Keratinocyte (primary cell): ENCODE data around the gene SYNE2.

Experiments
- EZH2 ChIP-seq: IDR thresholded peaks from one replicate; pipeline ENCODE4 v1.6.1; 2012; ENCODE audit warnings: inconsistent platforms, mild to moderate bottlenecking, low read length, moderate library complexity
- TF ChIP-seq, protein P1 (sequence below), 3 experiments: IDR thresholded peaks in 1 of 3; conservative IDR thresholded peaks in 1 of 3; optimal IDR thresholded peaks in 1 of 3; 2 replicates in 2 of 3; 3 replicates in 1 of 3; pipeline versions ENCODE3 to v1.5.1; 2011; ENCODE audit warnings: low read length in 3 of 3, mild to moderate bottlenecking in 3 of 3, moderate library complexity in 2 of 3, control low read depth in 1 of 3, inconsistent platforms in 1 of 3; ENCODE audit not compliant: insufficient read depth in 2 of 3; ENCODE audit errors: extremely low read depth in 1 of 3

DNA sequence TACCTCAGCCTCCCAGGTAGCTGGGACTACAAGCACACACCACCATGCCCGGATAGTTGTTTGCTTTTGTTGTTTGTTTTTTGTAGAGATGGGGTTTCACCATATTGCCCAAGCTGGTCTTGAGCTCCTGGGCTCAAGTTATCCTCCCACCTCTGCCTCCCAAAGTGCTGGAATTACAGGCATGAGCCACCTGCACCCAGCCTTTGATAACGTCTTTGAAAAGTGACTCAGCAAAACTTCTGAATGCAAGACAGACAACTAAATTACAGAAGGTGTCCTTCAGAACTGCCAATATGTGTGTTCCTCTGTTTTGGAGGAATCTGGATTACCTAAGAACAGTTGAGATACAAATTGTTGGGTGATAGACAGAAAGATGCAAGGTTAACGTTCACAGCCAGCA lies 341.6 kb downstream of the SYNE2 start:
- TF ChIP-seq, protein P1, sequence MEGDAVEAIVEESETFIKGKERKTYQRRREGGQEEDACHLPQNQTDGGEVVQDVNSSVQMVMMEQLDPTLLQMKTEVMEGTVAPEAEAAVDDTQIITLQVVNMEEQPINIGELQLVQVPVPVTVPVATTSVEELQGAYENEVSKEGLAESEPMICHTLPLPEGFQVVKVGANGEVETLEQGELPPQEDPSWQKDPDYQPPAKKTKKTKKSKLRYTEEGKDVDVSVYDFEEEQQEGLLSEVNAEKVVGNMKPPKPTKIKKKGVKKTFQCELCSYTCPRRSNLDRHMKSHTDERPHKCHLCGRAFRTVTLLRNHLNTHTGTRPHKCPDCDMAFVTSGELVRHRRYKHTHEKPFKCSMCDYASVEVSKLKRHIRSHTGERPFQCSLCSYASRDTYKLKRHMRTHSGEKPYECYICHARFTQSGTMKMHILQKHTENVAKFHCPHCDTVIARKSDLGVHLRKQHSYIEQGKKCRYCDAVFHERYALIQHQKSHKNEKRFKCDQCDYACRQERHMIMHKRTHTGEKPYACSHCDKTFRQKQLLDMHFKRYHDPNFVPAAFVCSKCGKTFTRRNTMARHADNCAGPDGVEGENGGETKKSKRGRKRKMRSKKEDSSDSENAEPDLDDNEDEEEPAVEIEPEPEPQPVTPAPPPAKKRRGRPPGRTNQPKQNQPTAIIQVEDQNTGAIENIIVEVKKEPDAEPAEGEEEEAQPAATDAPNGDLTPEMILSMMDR (optimal IDR thresholded peaks at IDR 0.05 in 1 of 3, IDR thresholded peaks at IDR 0.05 in 1 of 3, conservative IDR thresholded peaks at IDR 0.05 in 1 of 3; ENCODE audit: extremely low read depth in 1 of 3, insufficient read depth in 2 of 3, low read length in 3 of 3) = no peak
- TF ChIP-seq EZH2 = no peak
